ENCODE data around the gene ERAP2.
A peak's percentile ranks its signal among the peaks of the same experiment; 100 is the strongest.

The ERAP2 gene

DNA sequence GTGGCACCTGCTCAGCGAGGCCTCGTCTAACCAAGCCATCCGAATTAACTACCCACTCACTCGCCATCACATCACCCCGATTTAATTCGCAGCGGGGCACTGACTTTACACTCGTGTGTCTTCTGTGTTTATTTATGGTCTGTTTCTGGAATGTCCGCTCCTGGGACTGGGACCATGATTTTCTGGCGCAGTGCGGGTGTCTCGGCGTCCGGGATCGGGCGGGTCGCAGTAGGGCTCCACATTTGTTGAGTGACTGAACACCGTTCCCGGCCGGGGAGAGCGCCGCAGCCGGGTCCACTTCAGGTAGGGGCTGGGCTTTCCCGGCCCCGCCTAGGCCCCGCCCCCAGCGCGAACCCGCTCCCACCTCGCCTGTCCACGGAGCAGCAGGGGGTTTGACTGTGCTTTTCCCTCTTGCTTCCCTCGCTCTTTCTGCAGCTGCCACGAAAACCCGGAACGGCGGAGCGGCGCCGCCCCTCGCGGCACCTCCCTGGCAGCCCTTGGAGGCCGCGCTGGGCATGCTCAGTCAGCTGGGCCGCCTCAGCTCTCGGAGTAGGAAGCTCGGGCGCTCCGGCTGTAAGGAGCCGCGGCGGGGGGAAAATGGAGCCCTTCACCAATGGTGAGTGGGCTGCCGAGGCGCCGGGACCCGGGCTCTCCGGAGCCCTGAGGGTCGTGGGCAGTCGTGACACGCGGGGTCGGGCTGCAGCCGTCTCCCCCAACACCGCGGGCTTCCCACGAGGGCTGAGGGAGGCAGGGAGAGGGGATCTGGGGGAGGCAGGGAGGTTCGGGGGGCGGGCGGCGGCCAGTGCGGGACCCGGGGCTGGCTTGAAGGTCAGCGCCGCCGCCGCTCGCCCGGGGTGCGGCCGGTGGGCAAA, 59.5 kb downstream of the ERAP2 start, which contains the start of gene LNPEP:
Gene LNPEP, plus strand, starts transcription at position 522 of the 872 bp plus-strand sequence. Its CDS starts 76 bp downstream, at position 598.
- TF ChIP-seq, protein P1, sequence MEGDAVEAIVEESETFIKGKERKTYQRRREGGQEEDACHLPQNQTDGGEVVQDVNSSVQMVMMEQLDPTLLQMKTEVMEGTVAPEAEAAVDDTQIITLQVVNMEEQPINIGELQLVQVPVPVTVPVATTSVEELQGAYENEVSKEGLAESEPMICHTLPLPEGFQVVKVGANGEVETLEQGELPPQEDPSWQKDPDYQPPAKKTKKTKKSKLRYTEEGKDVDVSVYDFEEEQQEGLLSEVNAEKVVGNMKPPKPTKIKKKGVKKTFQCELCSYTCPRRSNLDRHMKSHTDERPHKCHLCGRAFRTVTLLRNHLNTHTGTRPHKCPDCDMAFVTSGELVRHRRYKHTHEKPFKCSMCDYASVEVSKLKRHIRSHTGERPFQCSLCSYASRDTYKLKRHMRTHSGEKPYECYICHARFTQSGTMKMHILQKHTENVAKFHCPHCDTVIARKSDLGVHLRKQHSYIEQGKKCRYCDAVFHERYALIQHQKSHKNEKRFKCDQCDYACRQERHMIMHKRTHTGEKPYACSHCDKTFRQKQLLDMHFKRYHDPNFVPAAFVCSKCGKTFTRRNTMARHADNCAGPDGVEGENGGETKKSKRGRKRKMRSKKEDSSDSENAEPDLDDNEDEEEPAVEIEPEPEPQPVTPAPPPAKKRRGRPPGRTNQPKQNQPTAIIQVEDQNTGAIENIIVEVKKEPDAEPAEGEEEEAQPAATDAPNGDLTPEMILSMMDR (IDR thresholded peaks at IDR 0.05; ENCODE audit: insufficient read depth, low read depth, low read length, missing control alignments), result no peak
- peak within 1 kb of the TSS; percentile 85 for H3K4me3 ChIP-seq (ENCODE audit: low read depth, low read length)
- peak; percentile 98 for DNase-seq (ENCODE audit: low read depth)

- peak; percentile 84 for DNase-seq (ENCODE audit: low read depth)
- peak overlapping the region; percentile 85 for H3K4me3 ChIP-seq (ENCODE audit: low read depth, low read length)
- TF ChIP-seq, protein P1 (IDR thresholded peaks at IDR 0.05; ENCODE audit: insufficient read depth, low read depth, low read length, missing control alignments), result peak; percentile 2
Measured at GRCh38 chr5:96936431-96937320, 60.4 kb downstream of the ERAP2 start.

DNA sequence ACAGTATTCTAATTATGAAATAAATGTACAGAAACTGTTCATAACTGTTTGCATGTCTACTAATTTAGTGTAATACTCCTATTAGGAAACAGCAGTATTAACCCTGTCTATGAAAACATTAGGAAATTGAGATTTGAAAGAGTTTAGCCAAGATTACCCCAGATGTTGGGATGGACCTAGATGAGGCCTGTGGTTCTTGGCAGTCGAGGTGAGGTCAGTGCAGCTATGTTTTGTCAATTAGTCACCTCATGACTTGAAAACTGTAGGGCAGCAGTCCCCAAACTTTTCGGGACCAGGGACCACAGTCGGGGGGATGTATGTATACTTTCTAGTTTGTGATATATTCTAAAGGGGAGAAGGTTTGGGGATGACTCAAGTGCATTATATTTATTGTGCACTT, 64.3 kb downstream of the ERAP2 start:
- H3K4me3 ChIP-seq (ENCODE audit: low read depth, low read length), result no peak overlapping the region
- no peak for DNase-seq (ENCODE audit: low read depth)
- TF ChIP-seq, protein P1 (IDR thresholded peaks at IDR 0.05; ENCODE audit: insufficient read depth, low read depth, low read length, missing control alignments), result no peak

GRCh38 chr5:96941140-96941539, 64.8 kb downstream of the ERAP2 start:
- no peak overlapping the region for H3K4me3 ChIP-seq (ENCODE audit: low read depth, low read length)
- no peak for DNase-seq (ENCODE audit: low read depth)
- TF ChIP-seq, protein P1 (IDR thresholded peaks at IDR 0.05; ENCODE audit: insufficient read depth, low read depth, low read length, missing control alignments), result no peak

DNA sequence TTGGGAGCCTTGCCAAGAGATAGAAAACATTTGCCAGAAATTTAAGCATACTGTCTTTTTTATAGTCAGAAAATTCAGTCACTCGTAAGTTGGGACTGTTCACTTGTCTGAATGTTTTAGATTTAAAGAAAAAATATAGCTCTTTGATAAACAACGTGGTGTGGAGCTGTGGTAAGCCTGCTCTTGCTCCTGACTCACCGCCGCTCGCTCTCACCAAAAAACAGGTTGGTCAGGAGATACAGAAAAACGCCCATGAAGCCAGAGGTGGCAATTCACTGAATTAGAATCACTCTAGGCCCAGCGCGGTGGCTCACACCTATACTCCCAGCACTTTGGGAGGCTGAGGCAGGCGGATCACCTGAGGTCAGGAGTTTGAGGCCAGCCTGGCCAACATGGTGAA, 65.8 kb downstream of the ERAP2 start:
- no peak overlapping the region for H3K4me3 ChIP-seq (ENCODE audit: low read depth, low read length)
- TF ChIP-seq, protein P1 (IDR thresholded peaks at IDR 0.05; ENCODE audit: insufficient read depth, low read depth, low read length, missing control alignments), result no peak
- no peak for DNase-seq (ENCODE audit: low read depth)

- no peak overlapping the region for H3K4me3 ChIP-seq (ENCODE audit: low read depth, low read length)
- TF ChIP-seq, protein P1 (IDR thresholded peaks at IDR 0.05; ENCODE audit: insufficient read depth, low read depth, low read length, missing control alignments), result no peak
- DNase-seq (ENCODE audit: low read depth), result no peak
Measured at GRCh38 chr5:96942911-96943310, 66.6 kb downstream of the ERAP2 start.
